IMR-90 (cell line): ENCODE measurements around the gene TTL.

Experiments
- CTCF ChIP-seq: conservative IDR thresholded peaks from 2 replicates; pipeline ENCODE4 v1.5.1; 2012; ENCODE audit warnings: mild to moderate bottlenecking, low read depth, low read length, improper control_type of control experiment
- POLR2A ChIP-seq: IDR thresholded peaks from 2 replicates; pipeline ENCODE4 v1.6.1; 2012; ENCODE audit warnings: mild to moderate bottlenecking, low read depth, low read length

GRCh38 chr2:112488201-112488600 is 6.2 kb downstream of the TTL start:
- TF ChIP-seq CTCF (no peak), POLR2A (no peak)
